Activated naive CD4-positive, alpha-beta T cell treated with anti-CD3 and anti-CD28 coated beads, Interleukin-2, amount 50 U/mL, for 24 hours (primary cell): ENCODE results near the gene GLRA1.

Experiments used
- H3K27ac Mint-ChIP-seq: one replicate; pipeline ENCODE4 v1.8.0; 2021; ENCODE audit warnings: mild to moderate bottlenecking, mixed read lengths
- H3K27me3 Mint-ChIP-seq: one replicate; pipeline ENCODE4 v1.8.0; 2021; ENCODE audit warnings: mixed read lengths
- H3K36me3 Mint-ChIP-seq: one replicate; pipeline ENCODE4 v1.8.0; 2021; ENCODE audit warnings: mixed read lengths
- H3K4me1 Mint-ChIP-seq: one replicate; pipeline ENCODE4 v1.8.0; 2021; ENCODE audit warnings: mixed read lengths
- H3K4me3 Mint-ChIP-seq: one replicate; pipeline ENCODE4 v1.8.0; 2021; ENCODE audit warnings: mild to moderate bottlenecking, mixed read lengths
- H3K9me3 Mint-ChIP-seq: one replicate; pipeline ENCODE4 v1.8.0; 2021; ENCODE audit warnings: mixed read lengths

The GLRA1 gene

DNA sequence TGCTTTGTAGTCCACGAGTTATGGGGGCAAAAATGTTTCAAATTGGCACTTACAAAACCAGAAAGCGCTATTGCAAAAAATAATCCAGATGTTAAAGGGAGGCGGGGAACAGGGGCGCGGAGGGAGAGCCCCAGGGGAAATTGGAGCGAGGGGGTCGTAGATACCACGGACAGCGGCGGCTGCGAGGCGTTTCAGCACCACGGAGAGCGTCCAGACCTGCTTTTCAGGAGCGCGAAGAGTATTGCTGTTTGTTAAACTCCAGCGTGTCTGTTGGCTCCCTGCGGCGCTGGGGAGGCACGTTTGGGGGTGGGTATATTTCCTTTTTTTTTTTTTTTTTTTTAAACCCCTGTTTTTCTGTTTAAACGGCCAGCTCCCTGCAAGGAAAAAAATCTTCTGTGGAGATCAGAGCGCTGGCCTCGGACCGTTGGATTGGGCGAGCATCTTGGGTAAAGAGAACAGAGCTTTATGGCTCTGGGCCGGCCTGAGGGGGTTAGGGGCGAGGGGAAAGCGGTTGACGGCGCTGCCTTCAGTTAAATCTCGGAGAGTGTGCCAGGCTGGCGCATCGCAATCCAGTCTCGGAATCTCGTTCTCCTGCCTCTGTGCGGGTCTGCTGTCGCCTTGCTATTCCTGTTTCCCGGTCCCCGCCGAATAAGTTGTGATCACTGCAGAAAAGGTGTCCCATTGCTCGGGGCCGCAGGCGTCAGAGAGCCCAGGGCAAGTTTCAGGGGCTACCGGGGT, at the start of gene GLRA1:
GLRA1 (minus strand) TSS at position 288 of the 738 bp plus-strand sequence. CDS start 302 bp downstream, outside the sequence.
- Mint-ChIP-seq H3K4me1 (no peaks in the 10 kb centered on the region), H3K4me3 (no peak within 1 kb of the TSS), H3K36me3 (peaks cover 3% of the 10 kb centered on the region), H3K27ac (no peak within 1 kb of the TSS), H3K9me3 (peaks cover 13% of the 10 kb centered on the region), H3K27me3 (peaks cover 28% of the 10 kb centered on the region)

DNA sequence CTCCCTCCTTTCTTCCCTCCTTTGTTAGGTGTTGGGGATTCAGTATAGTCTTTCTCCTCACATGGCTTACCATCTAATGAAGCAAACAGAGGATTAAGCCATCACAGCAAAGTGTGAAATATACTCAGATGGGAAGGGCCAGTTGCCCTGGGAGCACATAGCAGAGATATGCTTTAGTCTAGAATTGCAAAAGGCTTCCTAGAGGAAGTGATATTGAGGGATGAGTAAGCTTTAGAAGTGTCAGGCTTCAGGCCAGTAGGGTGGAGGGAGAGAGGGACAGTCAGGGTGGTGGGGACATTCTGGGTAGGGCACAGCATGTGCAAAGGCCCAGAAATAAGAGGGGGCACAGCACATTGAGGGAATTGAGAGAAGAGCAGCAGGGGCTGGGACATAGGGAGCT, 46.2 kb upstream of the GLRA1 start:
- Mint-ChIP-seq H3K4me3 (no peak overlapping the region), H3K27ac (no peak overlapping the region), H3K27me3 (no peaks in the 10 kb centered on the region), H3K4me1 (no peaks in the 10 kb centered on the region), H3K9me3 (no peaks in the 10 kb centered on the region), H3K36me3 (no peaks in the 10 kb centered on the region)

DNA sequence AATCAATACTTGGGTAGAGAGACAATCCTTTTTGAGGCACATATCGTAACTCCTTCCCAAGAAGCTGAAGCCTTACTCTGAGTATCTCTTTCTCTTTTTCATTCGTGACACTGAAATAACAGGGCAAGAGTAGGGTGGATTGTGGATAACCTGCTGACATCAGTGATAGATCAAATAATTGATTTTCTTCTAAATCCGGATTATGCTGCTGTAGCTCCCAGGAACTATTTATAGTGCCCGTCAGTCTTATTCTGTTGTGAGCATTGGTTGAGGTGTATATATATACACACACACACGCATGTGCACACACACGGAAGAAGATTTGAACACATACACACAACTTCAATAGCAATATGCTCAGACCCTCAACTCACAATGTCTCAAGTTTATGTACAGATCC, 43.2 kb upstream of the GLRA1 start:
- H3K4me3 Mint-ChIP-seq = no peak overlapping the region
- peaks cover 4% of the 10 kb centered on the region for H3K4me1 Mint-ChIP-seq
- no peaks in the 10 kb centered on the region for H3K36me3 Mint-ChIP-seq
- no peaks in the 10 kb centered on the region for H3K9me3 Mint-ChIP-seq
- no peaks in the 10 kb centered on the region for H3K27me3 Mint-ChIP-seq
- H3K27ac Mint-ChIP-seq = no peak overlapping the region

DNA sequence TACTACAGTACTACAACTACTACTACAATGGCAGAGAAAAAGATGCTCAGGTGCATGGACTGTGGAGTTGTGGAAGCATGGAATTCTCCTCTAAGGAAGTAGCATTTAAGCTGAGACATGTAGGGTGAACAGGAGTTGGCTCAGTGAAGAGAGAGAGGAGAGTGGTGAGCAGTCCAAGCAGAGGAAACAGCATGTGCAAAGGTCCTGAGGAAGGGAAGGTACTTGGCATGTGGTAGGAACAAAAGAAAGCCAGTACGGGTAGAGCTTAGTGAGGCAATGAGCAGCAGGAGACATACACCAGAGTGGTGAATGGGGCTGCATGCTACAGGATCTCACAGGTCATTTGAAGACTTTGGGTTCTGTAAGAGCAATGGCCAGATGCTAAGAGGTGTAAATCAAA, 41.4 kb upstream of the GLRA1 start:
- H3K9me3 Mint-ChIP-seq = no peaks in the 10 kb centered on the region
- peaks cover 4% of the 10 kb centered on the region for H3K4me1 Mint-ChIP-seq
- H3K4me3 Mint-ChIP-seq = no peak overlapping the region
- no peaks in the 10 kb centered on the region for H3K27me3 Mint-ChIP-seq
- no peak overlapping the region for H3K27ac Mint-ChIP-seq
- H3K36me3 Mint-ChIP-seq = no peaks in the 10 kb centered on the region

DNA sequence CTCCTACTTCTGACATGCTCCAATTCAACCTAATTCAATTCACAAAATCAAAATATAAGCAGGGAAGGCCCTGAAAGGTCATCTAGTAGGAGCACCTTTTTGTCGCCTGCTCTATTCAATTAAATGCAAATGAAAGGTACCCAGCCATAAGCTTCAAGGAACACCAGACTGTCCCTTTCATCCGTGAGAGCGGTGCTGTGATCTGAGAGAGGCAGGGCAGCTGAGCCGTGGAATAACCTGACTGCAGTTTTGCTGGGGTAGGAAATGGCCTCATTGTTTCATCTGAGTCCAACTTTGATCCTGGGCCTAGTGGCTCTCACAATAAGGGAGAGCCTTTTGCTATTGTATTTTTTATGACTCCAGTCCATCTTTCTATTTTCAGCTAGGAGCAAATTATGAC, 39.8 kb upstream of the GLRA1 start:
- no peaks in the 10 kb centered on the region for H3K36me3 Mint-ChIP-seq
- H3K27ac Mint-ChIP-seq = no peak overlapping the region
- H3K27me3 Mint-ChIP-seq = no peaks in the 10 kb centered on the region
- H3K9me3 Mint-ChIP-seq = no peaks in the 10 kb centered on the region
- peaks cover 12% of the 10 kb centered on the region for H3K4me1 Mint-ChIP-seq
- no peak overlapping the region for H3K4me3 Mint-ChIP-seq

DNA sequence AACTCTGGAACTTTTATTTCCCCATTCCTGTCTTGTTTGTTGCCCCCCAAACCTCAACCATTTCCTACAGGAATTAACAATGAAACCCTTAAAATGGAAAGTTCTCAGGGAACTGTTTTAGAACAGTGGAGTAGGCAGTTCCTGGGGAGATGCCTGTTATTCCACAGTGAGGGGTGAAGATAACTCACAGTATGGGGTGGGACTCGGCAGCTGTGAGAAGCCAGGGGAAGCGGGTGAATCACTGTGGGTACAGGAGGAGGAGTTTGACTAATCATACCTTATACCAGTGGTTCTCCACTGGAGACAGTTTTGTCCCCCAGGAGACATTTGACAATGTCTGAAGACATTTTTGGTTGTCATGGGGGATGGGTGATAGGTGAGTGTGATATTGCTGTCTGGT, 36.9 kb upstream of the GLRA1 start:
- no peaks in the 10 kb centered on the region for H3K27me3 Mint-ChIP-seq
- H3K4me3 Mint-ChIP-seq = no peak overlapping the region
- H3K27ac Mint-ChIP-seq = no peak overlapping the region
- no peaks in the 10 kb centered on the region for H3K36me3 Mint-ChIP-seq
- peaks cover 37% of the 10 kb centered on the region for H3K4me1 Mint-ChIP-seq
- no peaks in the 10 kb centered on the region for H3K9me3 Mint-ChIP-seq

DNA sequence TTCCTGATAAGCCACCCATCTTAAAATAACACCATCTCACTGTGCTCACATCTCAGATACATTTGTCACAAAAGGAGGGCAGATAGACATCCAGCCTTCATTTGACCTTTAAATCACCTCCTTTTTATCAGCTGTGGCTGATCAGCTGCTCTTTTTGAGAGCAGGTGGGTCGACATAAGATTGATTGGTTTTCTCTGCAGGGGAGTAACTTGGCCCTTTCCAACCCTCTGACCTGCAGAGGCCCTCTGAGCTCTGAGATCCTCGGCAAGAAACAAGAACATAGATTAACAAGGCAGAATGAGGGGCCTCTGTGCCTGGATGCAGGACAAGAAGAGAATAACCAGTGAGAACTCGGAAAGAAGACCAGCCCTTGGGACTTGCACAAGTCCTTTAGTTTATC, 33.5 kb upstream of the GLRA1 start:
- no peaks in the 10 kb centered on the region for H3K36me3 Mint-ChIP-seq
- H3K27me3 Mint-ChIP-seq = no peaks in the 10 kb centered on the region
- H3K4me3 Mint-ChIP-seq = no peak overlapping the region
- no peak overlapping the region for H3K27ac Mint-ChIP-seq
- H3K4me1 Mint-ChIP-seq = peaks cover 66% of the 10 kb centered on the region
- H3K9me3 Mint-ChIP-seq = no peaks in the 10 kb centered on the region

DNA sequence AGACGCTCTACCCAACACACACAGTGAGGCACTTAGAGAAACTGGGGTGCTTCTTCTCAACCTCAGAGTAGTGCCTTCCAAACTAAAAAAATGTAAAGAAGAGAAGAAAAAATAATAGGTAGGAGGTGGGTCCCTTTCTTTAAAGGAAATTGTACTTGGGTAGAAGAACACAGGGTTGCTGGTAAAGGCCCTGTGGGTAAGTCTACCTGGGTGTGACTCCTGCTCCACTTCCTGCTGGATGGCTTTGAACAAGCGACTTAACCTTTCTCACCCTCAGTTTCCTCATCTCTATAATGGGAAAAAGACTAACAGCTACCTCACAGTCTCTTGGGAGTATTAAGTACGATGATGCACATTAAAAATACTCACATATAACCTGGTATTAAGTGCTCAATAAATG, 32.1 kb upstream of the GLRA1 start:
- Mint-ChIP-seq H3K4me1 (peaks cover 77% of the 10 kb centered on the region), H3K4me3 (peak overlapping the region; percentile 20), H3K36me3 (no peaks in the 10 kb centered on the region), H3K9me3 (no peaks in the 10 kb centered on the region), H3K27me3 (no peaks in the 10 kb centered on the region), H3K27ac (no peak overlapping the region)

DNA sequence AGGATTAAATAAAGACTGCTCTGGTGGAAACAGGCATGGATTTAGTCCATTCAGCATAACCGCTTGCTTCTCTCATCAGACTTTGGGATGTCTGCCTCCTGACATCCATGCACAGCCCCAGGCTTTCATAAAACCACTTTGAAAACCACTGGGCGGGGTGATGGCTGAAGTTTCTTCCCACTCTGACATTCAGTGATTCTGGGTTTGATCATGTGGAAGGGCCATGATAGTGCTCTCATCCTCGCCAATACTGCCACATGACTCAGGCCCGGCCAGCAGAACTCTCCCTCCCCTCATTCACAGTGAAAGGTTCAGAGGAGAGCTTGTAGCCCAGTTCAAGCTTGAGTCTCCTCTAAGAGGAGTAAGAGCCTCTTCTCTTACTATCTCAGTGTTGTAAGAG, 29.6 kb upstream of the GLRA1 start:
- no peak overlapping the region for H3K27ac Mint-ChIP-seq
- peaks cover 85% of the 10 kb centered on the region for H3K4me1 Mint-ChIP-seq
- no peaks in the 10 kb centered on the region for H3K36me3 Mint-ChIP-seq
- H3K27me3 Mint-ChIP-seq = no peaks in the 10 kb centered on the region
- no peak overlapping the region for H3K4me3 Mint-ChIP-seq
- no peaks in the 10 kb centered on the region for H3K9me3 Mint-ChIP-seq

DNA sequence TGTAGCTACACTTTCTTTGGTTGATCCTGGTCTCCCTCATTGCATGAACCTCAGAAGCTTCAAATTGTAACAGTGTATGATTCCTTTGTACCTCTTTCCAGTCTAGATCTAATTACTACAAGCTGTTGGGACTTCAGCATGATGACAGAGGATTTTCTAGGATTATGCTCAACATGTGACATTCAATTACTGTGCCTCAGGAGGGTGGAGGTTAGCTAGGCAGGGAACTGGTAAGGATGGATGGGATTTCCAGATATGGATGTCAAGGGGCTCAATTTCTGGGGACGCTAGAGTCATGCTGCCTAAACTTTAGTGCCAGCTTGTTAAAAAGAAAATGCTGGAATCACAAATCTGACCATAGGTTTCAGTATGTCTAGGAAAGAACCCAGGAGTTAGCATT, 29.2 kb upstream of the GLRA1 start:
- Mint-ChIP-seq H3K4me3 (no peak overlapping the region), H3K9me3 (no peaks in the 10 kb centered on the region), H3K27ac (no peak overlapping the region), H3K36me3 (no peaks in the 10 kb centered on the region), H3K4me1 (peaks cover 87% of the 10 kb centered on the region), H3K27me3 (no peaks in the 10 kb centered on the region)

DNA sequence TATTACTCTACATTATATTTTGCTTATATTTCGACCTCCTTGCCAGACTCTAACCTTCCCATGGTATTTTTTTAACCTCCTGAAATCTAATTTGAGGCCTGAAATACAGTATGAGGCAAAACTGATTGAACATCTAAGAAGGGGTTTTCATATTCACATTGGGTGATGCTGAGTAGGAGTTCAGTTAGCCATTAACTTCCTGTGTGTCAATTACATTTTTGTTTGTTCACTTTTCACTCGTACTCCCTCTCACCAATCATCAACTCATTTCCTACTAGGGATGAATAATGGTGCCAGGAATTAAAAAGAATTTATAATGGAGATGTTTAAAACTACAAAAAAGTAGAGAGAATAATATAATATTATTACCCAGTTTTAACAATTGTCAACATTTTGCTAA, 27.6 kb upstream of the GLRA1 start:
- no peaks in the 10 kb centered on the region for H3K9me3 Mint-ChIP-seq
- H3K4me3 Mint-ChIP-seq = no peak overlapping the region
- H3K36me3 Mint-ChIP-seq = no peaks in the 10 kb centered on the region
- peaks cover 86% of the 10 kb centered on the region for H3K4me1 Mint-ChIP-seq
- no peaks in the 10 kb centered on the region for H3K27me3 Mint-ChIP-seq
- H3K27ac Mint-ChIP-seq = no peak overlapping the region

DNA sequence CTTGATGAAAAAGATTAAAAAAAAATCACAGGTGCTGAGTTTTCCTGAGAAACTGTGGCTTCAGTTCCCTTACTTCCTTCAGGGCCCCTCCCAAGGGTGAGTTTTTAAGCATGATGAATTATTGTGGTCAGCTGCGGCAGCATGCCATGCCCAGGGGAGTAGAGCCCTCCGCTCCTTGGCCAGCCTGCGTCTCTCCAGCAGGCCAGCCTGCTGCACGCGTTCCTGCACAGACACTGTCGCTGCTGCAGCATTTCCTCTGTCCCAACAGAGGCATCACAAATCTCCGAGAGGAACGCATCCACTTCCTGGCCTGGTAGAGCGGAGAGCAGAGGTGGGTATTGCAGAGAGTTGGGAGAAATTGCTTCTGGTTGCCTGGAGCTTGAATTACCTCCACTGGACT, 26.1 kb upstream of the GLRA1 start:
- Mint-ChIP-seq H3K27me3 (no peaks in the 10 kb centered on the region), H3K36me3 (no peaks in the 10 kb centered on the region), H3K27ac (no peak overlapping the region), H3K9me3 (no peaks in the 10 kb centered on the region), H3K4me3 (no peak overlapping the region), H3K4me1 (peaks cover 71% of the 10 kb centered on the region)

DNA sequence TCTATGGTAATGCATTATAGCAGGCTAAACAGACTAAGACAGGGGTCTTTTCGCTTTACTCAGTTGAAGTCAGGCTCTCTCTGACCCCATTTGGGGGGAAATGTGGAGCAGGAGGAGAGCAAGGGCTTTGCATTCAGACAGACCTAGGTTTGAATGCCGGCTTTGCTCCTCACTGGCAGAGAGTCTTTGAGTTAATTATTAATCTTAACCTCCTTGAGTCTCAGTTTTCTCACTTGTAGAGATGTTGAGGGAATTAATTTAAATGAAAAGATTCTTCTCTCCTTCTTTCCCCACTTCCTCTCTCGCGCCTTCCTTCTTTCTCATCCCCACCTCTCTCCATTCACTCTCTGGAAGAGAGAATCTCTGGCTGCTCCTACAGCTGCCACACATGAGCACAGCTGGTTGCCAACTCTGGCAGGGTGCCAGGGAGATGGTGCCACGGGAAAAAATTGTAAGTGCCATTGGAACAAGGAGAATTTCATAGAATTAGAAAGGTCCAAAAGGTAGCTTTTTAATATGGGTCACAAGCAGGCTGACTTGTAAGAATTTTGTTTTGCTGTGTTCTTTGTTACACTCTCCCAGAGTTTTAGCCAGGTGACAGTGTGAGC, 25.2 kb upstream of the GLRA1 start:
- Mint-ChIP-seq H3K9me3 (no peaks in the 10 kb centered on the region), H3K36me3 (no peaks in the 10 kb centered on the region), H3K27me3 (no peaks in the 10 kb centered on the region)

DNA sequence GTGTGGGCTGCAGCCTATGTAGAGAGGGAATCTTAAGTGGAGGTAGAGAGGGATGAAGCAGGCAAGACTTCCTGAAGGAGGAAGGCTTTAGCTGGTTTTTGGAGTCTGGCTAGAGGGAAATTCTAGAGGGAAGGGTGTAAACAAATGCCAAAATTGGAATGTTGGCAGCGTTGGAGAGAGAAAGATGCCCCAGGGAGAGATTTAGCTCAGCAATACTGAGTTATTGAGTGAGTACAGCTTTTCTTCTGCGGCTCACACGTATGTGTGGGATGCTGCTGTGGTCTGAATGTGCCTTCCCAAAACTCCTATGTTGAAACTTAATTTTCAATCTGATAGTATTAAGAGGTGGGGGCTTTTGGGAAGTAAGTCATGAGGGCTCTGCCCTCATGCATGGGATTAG, 24.5 kb upstream of the GLRA1 start:
- Mint-ChIP-seq H3K9me3 (no peaks in the 10 kb centered on the region), H3K4me1 (peaks cover 55% of the 10 kb centered on the region), H3K27ac (no peak overlapping the region), H3K36me3 (no peaks in the 10 kb centered on the region), H3K4me3 (no peak overlapping the region), H3K27me3 (no peaks in the 10 kb centered on the region)

More for the DNA sequence above, 25.2 kb upstream of the GLRA1 start:
- Mint-ChIP-seq H3K27ac (no peak overlapping the region), H3K4me3 (no peak overlapping the region), H3K4me1 (peaks cover 62% of the 10 kb centered on the region)

DNA sequence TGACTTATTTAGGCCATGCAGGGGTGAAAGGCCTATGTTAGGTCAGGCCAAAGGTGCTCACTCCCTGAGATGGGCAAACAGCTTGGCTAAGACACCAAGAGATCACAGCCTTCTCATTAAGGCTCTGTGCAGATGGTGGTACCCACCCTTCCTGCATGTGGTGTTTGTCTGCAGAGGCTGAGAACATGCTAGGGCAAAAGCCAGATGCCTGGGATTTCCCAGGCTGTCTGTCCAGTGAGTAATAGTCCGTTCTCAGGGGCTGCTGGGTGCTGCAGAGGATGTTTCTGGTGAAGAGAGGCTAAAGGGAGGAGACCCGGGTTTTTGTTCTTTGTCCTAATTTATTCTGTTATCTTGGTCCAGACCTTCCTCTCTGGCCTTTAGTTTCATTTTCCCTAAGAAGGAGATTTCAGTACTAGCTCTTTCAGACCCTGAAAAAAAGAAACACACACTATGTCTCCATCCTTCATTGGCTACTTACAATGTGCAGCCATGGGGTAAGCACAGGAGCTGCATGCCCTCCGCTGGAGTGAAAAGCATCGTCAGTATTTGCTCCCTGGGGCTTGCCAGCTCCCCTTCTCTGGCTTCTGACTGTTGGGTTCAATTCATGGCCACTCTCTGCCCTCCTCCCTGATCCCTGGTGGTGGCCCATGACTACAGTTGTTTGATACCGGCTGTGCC, 23.4 kb upstream of the GLRA1 start:
- no peak overlapping the region for H3K27ac Mint-ChIP-seq
- H3K9me3 Mint-ChIP-seq = no peaks in the 10 kb centered on the region
- no peaks in the 10 kb centered on the region for H3K27me3 Mint-ChIP-seq
- no peaks in the 10 kb centered on the region for H3K36me3 Mint-ChIP-seq
- peaks cover 46% of the 10 kb centered on the region for H3K4me1 Mint-ChIP-seq
- H3K4me3 Mint-ChIP-seq = no peak overlapping the region

DNA sequence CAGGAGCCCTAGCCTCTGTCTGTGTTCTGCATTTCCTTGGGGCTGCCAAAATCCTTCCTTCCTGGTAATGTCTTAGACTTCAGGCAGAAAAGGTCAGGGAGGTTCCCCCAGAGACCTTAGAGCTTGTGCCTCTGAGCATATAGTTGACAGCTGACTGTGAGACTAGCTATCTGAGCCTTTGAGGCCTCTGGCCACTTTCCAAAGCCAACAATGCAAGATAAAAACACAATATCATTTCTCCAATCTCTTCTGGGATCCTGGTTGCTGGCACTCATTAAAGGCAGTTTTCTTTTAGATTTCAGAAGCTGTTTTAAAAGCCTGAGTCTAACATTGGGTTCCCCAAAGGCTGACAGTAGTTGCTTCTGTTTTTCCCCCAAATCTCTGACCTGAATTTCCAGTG, 13.2 kb upstream of the GLRA1 start:
- Mint-ChIP-seq H3K9me3 (peaks cover 13% of the 10 kb centered on the region), H3K27ac (no peak overlapping the region), H3K4me1 (no peaks in the 10 kb centered on the region), H3K4me3 (no peak overlapping the region), H3K27me3 (peaks cover 2% of the 10 kb centered on the region), H3K36me3 (peaks cover 3% of the 10 kb centered on the region)
